Activated naive CD8-positive, alpha-beta T cell treated with anti-CD3 and anti-CD28 coated beads, Interleukin-2, amount 10 ng/mL, durations not matched to agents 7 days and 5 days (primary cell): ENCODE data around the gene CFDP1. TPM values are rescaled to one million over a fixed set of nuclear protein-coding genes. Genes with fewer than 3 reads are reported as not detected.
A peak's percentile ranks its signal among the peaks of the same experiment; 100 is the strongest.
"Not testable (repeated sequence)": the region's sequence is repeated elsewhere in the genome, so short reads cannot be mapped to it uniquely, and the experiment has no call there.

ENCODE experiments used
- ATAC-seq: fragments of 150-1000 bp; cut with Tn5 transposase; one replicate; pipeline ENCODE4 v1.10.0; 2021; ENCODE audit warnings: low read depth, moderate library complexity
- POLR2A ChIA-PET: fragments of 350-600 bp; sonication (Branson Sonifier 250); formaldehyde crosslinking; loops from one replicate; lab custom pipeline; 2021; ENCODE audit warnings: antibody characterized with exemption; lab: Charles Lee
- DNase-seq: peaks from one replicate; pipeline ENCODE4 v3.0.0; 2021
- H3K27ac Mint-ChIP-seq: one replicate; pipeline ENCODE4 v1.8.0; 2022; ENCODE audit warnings: mild to moderate bottlenecking, mixed read lengths
- H3K27me3 Mint-ChIP-seq: one replicate; pipeline ENCODE4 v1.8.0; 2022; ENCODE audit warnings: mild to moderate bottlenecking, moderate library complexity, mixed read lengths
- H3K36me3 Mint-ChIP-seq: one replicate; pipeline ENCODE4 v1.8.0; 2021; ENCODE audit warnings: mild to moderate bottlenecking, mixed read lengths
- H3K4me1 Mint-ChIP-seq: one replicate; pipeline ENCODE4 v1.8.0; 2021; ENCODE audit warnings: mixed read lengths
- H3K4me3 Mint-ChIP-seq: one replicate; pipeline ENCODE4 v1.8.0; 2022; ENCODE audit warnings: mild to moderate bottlenecking, moderate library complexity, mixed read lengths
- H3K9me3 Mint-ChIP-seq: one replicate; pipeline ENCODE4 v1.8.0; 2021; ENCODE audit warnings: mixed read lengths
- total RNA-seq, 2 experiments: library from RNA; stranded (reverse); gene quantifications; one replicate each; pipeline ENCODE4 v1.2.3, GENCODE V29; 2021

Gene CFDP1
- total RNA-seq, 2 experiments from 2014 or later = 47.8 to 49.4 TPM

- POLR2A ChIA-PET = interaction anchor here (0.7 kb wide), 1 partner anchor 92 kb away, joined by 3 read pairs; no protein-coding TSS in a partner anchor
- no peak overlapping the region for H3K27ac Mint-ChIP-seq
- ATAC-seq (no peak), DNase-seq (no peak)
- H3K36me3 Mint-ChIP-seq = peaks cover 2% of the 10 kb centered on the region
- H3K27me3 Mint-ChIP-seq = no peaks in the 10 kb centered on the region
- no peaks in the 10 kb centered on the region for H3K9me3 Mint-ChIP-seq
- peaks cover 18% of the 10 kb centered on the region for H3K4me1 Mint-ChIP-seq
- H3K4me3 Mint-ChIP-seq = no peak overlapping the region
Observed at GRCh38 chr16:75466760-75467159, 33.5 kb upstream of the CFDP1 start.

GRCh38 chr16:75464122-75464918 lies 31.0 kb upstream of the CFDP1 start, which contains the start of gene TMEM170A:
TMEM170A (minus strand) TSS chr16:75464689; CDS start chr16:75464600, 89 bp downstream.
- Mint-ChIP-seq H3K27me3 (no peaks in the 10 kb centered on the region), H3K36me3 (peaks cover 12% of the 10 kb centered on the region), H3K4me3 (peak within 1 kb of the TSS; percentile 92), H3K27ac (peak within 1 kb of the TSS; percentile 91), H3K4me1 (peaks cover 22% of the 10 kb centered on the region), H3K9me3 (no peaks in the 10 kb centered on the region)
- DNase-seq (peak; percentile 99), ATAC-seq (peak; percentile 96)
- POLR2A ChIA-PET = interaction anchor here (0.8 to 2.0 kb wide), 5 partner anchors 31 to 264 kb away, joined by 3 to 19 read pairs (median 5); partner anchors contain the start of genes ADAT1, CFDP1, KARS1 and TERF2IP

- peaks cover 12% of the 10 kb centered on the region for H3K36me3 Mint-ChIP-seq
- not testable (repeated sequence) for H3K9me3 Mint-ChIP-seq, H3K27me3 Mint-ChIP-seq
- H3K27ac Mint-ChIP-seq = peak overlapping the region; percentile 91
- ATAC-seq (peak; percentile 8), DNase-seq (peak; percentile 33)
- POLR2A ChIA-PET = interaction anchor here (0.8 to 2.0 kb wide), 4 partner anchors 30 to 264 kb away, joined by 3 to 19 read pairs (median 4); partner anchors contain the start of genes CFDP1, KARS1 and TERF2IP
- H3K4me1 Mint-ChIP-seq = peaks cover 22% of the 10 kb centered on the region
- peak overlapping the region; percentile 92 for H3K4me3 Mint-ChIP-seq
Observed at GRCh38 chr16:75463389-75464121, 30.3 kb upstream of the CFDP1 start.

- no peak for DNase-seq
- Mint-ChIP-seq H3K27ac (peak overlapping the region; percentile 91), H3K4me1 (peaks cover 22% of the 10 kb centered on the region), H3K4me3 (peak overlapping the region; percentile 92), H3K9me3 (no peaks in the 10 kb centered on the region), H3K27me3 (no peaks in the 10 kb centered on the region), H3K36me3 (peaks cover 12% of the 10 kb centered on the region)
- POLR2A ChIA-PET = interaction anchor here (1.0 kb wide), 1 partner anchor 29 kb away, joined by 4 read pairs; the partner anchor contains the start of gene CFDP1
- ATAC-seq = peak; percentile 2
Observed at GRCh38 chr16:75462806-75463205, 29.5 kb upstream of the CFDP1 start.

GRCh38 chr16:75461575-75461974 lies 28.3 kb upstream of the CFDP1 start:
- POLR2A ChIA-PET = no interaction called here
- Mint-ChIP-seq H3K4me1 (peaks cover 26% of the 10 kb centered on the region), H3K27ac (no peak overlapping the region), H3K27me3 (no peaks in the 10 kb centered on the region), H3K36me3 (peaks cover 12% of the 10 kb centered on the region), H3K4me3 (no peak overlapping the region), H3K9me3 (no peaks in the 10 kb centered on the region)
- ATAC-seq (no peak), DNase-seq (no peak)

GRCh38 chr16:75460446-75460845 lies 27.1 kb upstream of the CFDP1 start:
- POLR2A ChIA-PET = no interaction called here
- ATAC-seq (no peak), DNase-seq (no peak)
- H3K36me3 Mint-ChIP-seq = peaks cover 12% of the 10 kb centered on the region
- H3K4me1 Mint-ChIP-seq = peaks cover 26% of the 10 kb centered on the region
- no peaks in the 10 kb centered on the region for H3K9me3 Mint-ChIP-seq
- no peak overlapping the region for H3K27ac Mint-ChIP-seq
- no peaks in the 10 kb centered on the region for H3K27me3 Mint-ChIP-seq
- H3K4me3 Mint-ChIP-seq = no peak overlapping the region

- ATAC-seq (no peak), DNase-seq (no peak)
- H3K27ac Mint-ChIP-seq = no peak overlapping the region
- H3K4me1 Mint-ChIP-seq = peaks cover 23% of the 10 kb centered on the region
- H3K27me3 Mint-ChIP-seq = no peaks in the 10 kb centered on the region
- POLR2A ChIA-PET = no interaction called here
- peaks cover 12% of the 10 kb centered on the region for H3K36me3 Mint-ChIP-seq
- H3K4me3 Mint-ChIP-seq = no peak overlapping the region
- H3K9me3 Mint-ChIP-seq = no peaks in the 10 kb centered on the region
Observed at GRCh38 chr16:75459691-75460090, 26.4 kb upstream of the CFDP1 start.

GRCh38 chr16:75458439-75458838 lies 25.1 kb upstream of the CFDP1 start:
- Mint-ChIP-seq H3K4me1 (peaks cover 24% of the 10 kb centered on the region), H3K4me3 (no peak overlapping the region), H3K9me3 (no peaks in the 10 kb centered on the region), H3K36me3 (peaks cover 11% of the 10 kb centered on the region), H3K27me3 (no peaks in the 10 kb centered on the region), H3K27ac (no peak overlapping the region)
- DNase-seq = no peak
- no peak for ATAC-seq
- POLR2A ChIA-PET = no interaction called here

GRCh38 chr16:75458029-75458428 lies 24.7 kb upstream of the CFDP1 start:
- H3K4me1 Mint-ChIP-seq = peaks cover 21% of the 10 kb centered on the region
- ATAC-seq = no peak
- POLR2A ChIA-PET = no interaction called here

GRCh38 chr16:75457485-75458021 lies 24.2 kb upstream of the CFDP1 start:
- POLR2A ChIA-PET = no interaction called here
- Mint-ChIP-seq H3K36me3 (peaks cover 11% of the 10 kb centered on the region), H3K9me3 (no peaks in the 10 kb centered on the region), H3K4me3 (no peak overlapping the region), H3K4me1 (peaks cover 20% of the 10 kb centered on the region), H3K27ac (no peak overlapping the region), H3K27me3 (no peaks in the 10 kb centered on the region)
- ATAC-seq (no peak), DNase-seq (no peak)

More at GRCh38 chr16:75458029-75458428, 24.7 kb upstream of the CFDP1 start:
- no peak overlapping the region for H3K27ac Mint-ChIP-seq
- H3K4me3 Mint-ChIP-seq = no peak overlapping the region
- no peaks in the 10 kb centered on the region for H3K9me3 Mint-ChIP-seq
- no peak for DNase-seq
- no peaks in the 10 kb centered on the region for H3K27me3 Mint-ChIP-seq
- peaks cover 11% of the 10 kb centered on the region for H3K36me3 Mint-ChIP-seq

GRCh38 chr16:75456971-75457370 lies 23.7 kb upstream of the CFDP1 start:
- Mint-ChIP-seq H3K4me1 (peaks cover 15% of the 10 kb centered on the region), H3K27me3 (no peaks in the 10 kb centered on the region), H3K9me3 (no peaks in the 10 kb centered on the region), H3K4me3 (no peak overlapping the region), H3K27ac (no peak overlapping the region), H3K36me3 (peaks cover 11% of the 10 kb centered on the region)
- no peak for DNase-seq
- ATAC-seq = no peak
- POLR2A ChIA-PET = no interaction called here

- not testable (repeated sequence) for H3K4me3 Mint-ChIP-seq, H3K9me3 Mint-ChIP-seq
- H3K4me1 Mint-ChIP-seq = peaks cover 14% of the 10 kb centered on the region
Observed at GRCh38 chr16:75456486-75456885, 23.2 kb upstream of the CFDP1 start.

GRCh38 chr16:75455677-75456076 lies 22.4 kb upstream of the CFDP1 start:
- Mint-ChIP-seq H3K9me3 (no peaks in the 10 kb centered on the region), H3K27me3 (no peaks in the 10 kb centered on the region), H3K4me1 (peaks cover 13% of the 10 kb centered on the region), H3K4me3 (no peak overlapping the region), H3K36me3 (peaks cover 18% of the 10 kb centered on the region), H3K27ac (no peak overlapping the region)
- DNase-seq = no peak
- ATAC-seq = no peak
- POLR2A ChIA-PET = no interaction called here

More at GRCh38 chr16:75456486-75456885, 23.2 kb upstream of the CFDP1 start:
- DNase-seq, ATAC-seq, H3K27me3 Mint-ChIP-seq, H3K27ac Mint-ChIP-seq, POLR2A ChIA-PET: not testable (repeated sequence)
- H3K36me3 Mint-ChIP-seq = peaks cover 13% of the 10 kb centered on the region
